Psoas muscle (tissue), 8 donors: Measurements from ENCODE around the gene S100Z. TPM values are rescaled to one million over a fixed set of nuclear protein-coding genes. Genes with fewer than 3 reads are reported as not detected.
"Not testable (repeated sequence)": the region's sequence is repeated elsewhere in the genome, so short reads cannot be mapped to it uniquely, and the experiment has no call there.

Experiments used
- ATAC-seq, 4 donors: fragments of 200-7000 bp; cut with Tn5 transposase; one replicate each; pipeline ENCODE4 v1.9.1; 2020; ENCODE audit warnings: moderate library complexity in 3 of 4, mild to moderate bottlenecking in 2 of 4
- DNase-seq, 2 donors: peaks; one replicate each; pipeline ENCODE4 v3.0.0-alpha.2; 2020
- H3K27ac ChIP-seq: fragments of 200-600 bp; one replicate; pipeline ENCODE4 v1.8.0; 2022
- H3K27me3 ChIP-seq, 3 donors: fragments of 200-600 bp in 1 of 3; one replicate each; pipeline versions ENCODE4 v1.6.1 to v1.8.0; 2013 to 2022; ENCODE audit warnings: low read length in 2 of 3, mild to moderate bottlenecking in 2 of 3, moderate library complexity in 1 of 3; ENCODE audit not compliant: insufficient read depth in 3 of 3
- H3K36me3 ChIP-seq, 2 donors: fragments of 200-600 bp in 1 of 2; one replicate each; pipeline versions ENCODE4 v1.6.1 to v1.8.0; 2013 to 2022; ENCODE audit warnings: low read depth in 1 of 2, mild to moderate bottlenecking in 1 of 2, moderate library complexity in 1 of 2; ENCODE audit not compliant: insufficient read depth in 1 of 2
- H3K4me1 ChIP-seq: fragments of 200-600 bp; one replicate; pipeline ENCODE4 v1.8.0; 2022
- H3K4me3 ChIP-seq: fragments of 200-600 bp; one replicate; pipeline ENCODE4 v1.8.0; 2022; ENCODE audit warnings: mild to moderate bottlenecking
- H3K9me3 ChIP-seq: fragments of 200-600 bp; one replicate; pipeline ENCODE4 v1.8.0; 2022
- WGBS, 3 donors: extraction: QIAGEN DNeasy Blood & Tissue Kit; methylation state at CpG; one replicate each; pipeline versions ENCODE4 v1.1.6 to v1.1.7; 2013; 5-methylcytosine and 5-hydroxymethylcytosine counted together
- intact Hi-C, 2 donors: fragments of 100-400 bp; cut with DNase I; formaldehyde crosslinking; loops; one replicate each; pipeline versions ENCODE4 v1.11.0 to v1.14.2; 2022
- polyA plus RNA-seq, 3 donors: library from polyadenylated mRNA; stranded (reverse); fragments of 200-250 nt; gene quantifications; one replicate each; pipeline ENCODE4 v1.2.3, GENCODE V29; 2013
- total RNA-seq, 4 donors: library from RNA; stranded (reverse); fragmentation: NEBNext Ultra II Directional in 2 of 4; extraction: Animal tissue kit (Norgen Biotek cat#: 25700) in 2 of 4; gene quantifications; one replicate each; pipeline versions ENCODE4 v1.2.1 to v1.2.4, GENCODE V29; 2021 to 2023
- TF ChIP-seq, protein P1 (sequence below): fragments of 200-600 bp; IDR thresholded peaks from one replicate; pipeline ENCODE4 v1.8.0; 2022; ENCODE audit warnings: antibody characterized with exemption
- donor health status: healthy with polysubstance abuse.
- donor health status: DM: no; HTN: no; CAD: no; lungs with moderate emphysema.
- donor health status: Bipolar disorder and iron deficiency.
- donor health status: healthy.
- donor health status: DM: yes; HTN: yes; CAD: no.
- donor health status: DM: no; HTN: no; CAD: no.
- donor health status: DM: no; HTN: no; CAD: no.
- donor health status: DM: yes; HTN: yes; CAD: no.

Gene S100Z
- total and polyA plus RNA-seq, 7 donors, result 0.09 TPM; not detected in 6

DNA sequence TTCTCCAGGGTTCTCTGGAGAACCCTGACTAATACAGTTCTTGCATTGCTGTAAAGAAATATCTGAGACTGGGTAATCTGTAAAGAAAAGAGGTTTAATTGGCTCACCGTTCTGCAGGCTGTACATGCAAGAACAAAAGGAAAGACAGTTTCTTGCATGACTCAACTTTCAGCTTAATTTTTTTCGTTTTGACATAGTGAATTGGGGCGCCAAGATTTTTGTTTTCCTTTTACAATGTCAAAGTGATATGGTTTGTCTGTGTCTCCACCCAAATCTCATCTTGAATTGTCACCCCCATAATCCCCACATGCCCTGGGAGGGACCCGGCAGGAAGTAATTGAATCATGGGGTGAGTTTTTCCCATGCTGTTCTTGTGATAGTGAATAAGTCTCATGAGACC lies 91.2 kb downstream of the S100Z start:
- 82 to 85% (median 83%) methylated on average over 4 of the region's 4 CpGs for WGBS, 3 donors

GRCh38 chr5:76941442-76941841 lies 91.6 kb downstream of the S100Z start:
- no peaks in the 10 kb centered on the region for H3K36me3 ChIP-seq
- TF ChIP-seq, protein P1, sequence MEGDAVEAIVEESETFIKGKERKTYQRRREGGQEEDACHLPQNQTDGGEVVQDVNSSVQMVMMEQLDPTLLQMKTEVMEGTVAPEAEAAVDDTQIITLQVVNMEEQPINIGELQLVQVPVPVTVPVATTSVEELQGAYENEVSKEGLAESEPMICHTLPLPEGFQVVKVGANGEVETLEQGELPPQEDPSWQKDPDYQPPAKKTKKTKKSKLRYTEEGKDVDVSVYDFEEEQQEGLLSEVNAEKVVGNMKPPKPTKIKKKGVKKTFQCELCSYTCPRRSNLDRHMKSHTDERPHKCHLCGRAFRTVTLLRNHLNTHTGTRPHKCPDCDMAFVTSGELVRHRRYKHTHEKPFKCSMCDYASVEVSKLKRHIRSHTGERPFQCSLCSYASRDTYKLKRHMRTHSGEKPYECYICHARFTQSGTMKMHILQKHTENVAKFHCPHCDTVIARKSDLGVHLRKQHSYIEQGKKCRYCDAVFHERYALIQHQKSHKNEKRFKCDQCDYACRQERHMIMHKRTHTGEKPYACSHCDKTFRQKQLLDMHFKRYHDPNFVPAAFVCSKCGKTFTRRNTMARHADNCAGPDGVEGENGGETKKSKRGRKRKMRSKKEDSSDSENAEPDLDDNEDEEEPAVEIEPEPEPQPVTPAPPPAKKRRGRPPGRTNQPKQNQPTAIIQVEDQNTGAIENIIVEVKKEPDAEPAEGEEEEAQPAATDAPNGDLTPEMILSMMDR, result no peak
- intact Hi-C loops, result no loop called here
- no peak for DNase-seq
- no peaks in the 10 kb centered on the region for H3K9me3 ChIP-seq
- H3K27ac ChIP-seq, result no peak overlapping the region
- no peaks in the 10 kb centered on the region for H3K27me3 ChIP-seq
- no peak for ATAC-seq
- no peak overlapping the region for H3K4me3 ChIP-seq
- no peaks in the 10 kb centered on the region for H3K4me1 ChIP-seq
- WGBS, 3 donors, result 93 to 98% (median 94%) methylated on average over 3 of the region's 3 CpGs

More for the DNA sequence above, 91.2 kb downstream of the S100Z start:
- TF ChIP-seq, protein P1, result no peak
- no peak for ATAC-seq
- H3K4me3 ChIP-seq, result no peak overlapping the region
- H3K9me3 ChIP-seq, result no peaks in the 10 kb centered on the region
- H3K36me3 ChIP-seq, result no peaks in the 10 kb centered on the region
- intact Hi-C loops, result no loop called here
- H3K27me3 ChIP-seq, result no peaks in the 10 kb centered on the region
- H3K4me1 ChIP-seq, result no peaks in the 10 kb centered on the region
- DNase-seq, result no peak
- no peak overlapping the region for H3K27ac ChIP-seq

DNA sequence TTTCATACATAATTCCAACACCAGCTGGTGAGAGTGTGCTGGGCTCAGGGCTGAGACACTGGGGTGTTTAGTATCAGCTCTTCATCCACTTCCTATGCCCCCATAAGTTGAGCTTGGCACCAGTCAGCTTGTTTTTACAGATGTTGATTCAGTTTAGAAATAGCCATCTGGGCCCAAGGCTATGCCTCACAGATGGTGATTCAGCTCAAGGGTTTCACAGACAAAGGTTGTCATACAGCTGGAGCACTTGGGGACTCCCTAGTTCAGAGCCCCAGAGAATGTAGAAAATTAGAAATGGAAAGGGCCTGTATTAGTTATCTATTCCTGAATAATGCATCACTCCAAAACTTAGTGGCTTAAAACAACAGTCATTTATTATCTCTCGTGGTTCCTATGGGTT lies 92.8 kb downstream of the S100Z start:
- 56 to 76% (median 58%) methylated on average over 1 of the region's 1 CpG for WGBS, 3 donors
- ATAC-seq, result no peak
- Histone ChIP-seq H3K4me1 (no peaks in the 10 kb centered on the region), H3K9me3 (no peaks in the 10 kb centered on the region), H3K27ac (no peak overlapping the region), H3K4me3 (no peak overlapping the region), H3K36me3 (no peaks in the 10 kb centered on the region), H3K27me3 (peaks cover 0 to 2% (median 0%) of the 10 kb centered on the region in 3 donors)
- intact Hi-C loops, result no loop called here
- TF ChIP-seq, protein P1, result no peak
- DNase-seq, result no peak

GRCh38 chr5:76943006-76943405 lies 93.2 kb downstream of the S100Z start:
- 65 to 85% (median 80%) methylated on average over 3 of the region's 3 CpGs for WGBS, 3 donors
- H3K36me3 ChIP-seq, result no peaks in the 10 kb centered on the region
- H3K9me3 ChIP-seq, result no peaks in the 10 kb centered on the region
- TF ChIP-seq, protein P1, result no peak
- intact Hi-C loops, result no loop called here
- no peak for DNase-seq
- peaks cover 0 to 2% (median 0%) of the 10 kb centered on the region in 3 donors for H3K27me3 ChIP-seq
- ATAC-seq, result no peak
- H3K4me3 ChIP-seq, result no peak overlapping the region
- no peak overlapping the region for H3K27ac ChIP-seq
- no peaks in the 10 kb centered on the region for H3K4me1 ChIP-seq

DNA sequence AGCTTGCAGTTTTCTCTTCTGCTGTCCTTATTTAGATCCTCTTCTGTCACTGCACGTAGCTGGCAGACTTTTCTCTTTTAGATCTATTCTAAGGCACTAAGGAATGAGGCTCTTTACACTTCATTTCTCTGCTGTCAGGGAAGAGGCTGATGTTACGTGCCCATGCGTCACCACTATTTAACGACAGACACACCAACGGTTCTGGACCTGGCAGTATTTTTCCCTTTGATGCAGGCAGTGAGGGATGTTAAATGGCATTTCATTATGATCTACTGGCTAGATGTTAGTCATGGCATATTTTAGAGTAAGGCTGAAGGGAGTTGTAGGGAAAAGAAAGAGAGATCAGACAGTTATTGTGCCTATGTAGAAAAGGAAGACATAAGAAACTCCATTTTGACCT lies 94.8 kb downstream of the S100Z start:
- H3K27me3 ChIP-seq, result peaks cover 0 to 2% (median 0%) of the 10 kb centered on the region in 3 donors
- H3K9me3 ChIP-seq, result no peaks in the 10 kb centered on the region
- WGBS, 3 donors, result 56 to 63% (median 57%) methylated on average over 5 of the region's 5 CpGs
- no peak overlapping the region for H3K4me3 ChIP-seq
- intact Hi-C loops, result no loop called here
- H3K4me1 ChIP-seq, result no peaks in the 10 kb centered on the region
- ATAC-seq (no peak), DNase-seq (no peak)
- TF ChIP-seq, protein P1, result no peak
- no peak overlapping the region for H3K27ac ChIP-seq
- H3K36me3 ChIP-seq, result no peaks in the 10 kb centered on the region

- 71 to 77% (median 73%) methylated on average over 9 of the region's 9 CpGs for WGBS, 3 donors
- ATAC-seq, H3K9me3 ChIP-seq, H3K27ac ChIP-seq, H3K36me3 ChIP-seq, H3K4me1 ChIP-seq, H3K27me3 ChIP-seq, DNase-seq, H3K4me3 ChIP-seq, intact Hi-C loops: not testable (repeated sequence)
Observed at GRCh38 chr5:76945238-76945637, 95.4 kb downstream of the S100Z start.
